Activated T-cell treated with anti-CD3 and anti-CD28 coated beads for 48 hours (primary cell): ENCODE data around the gene FBXO47.
A peak's percentile ranks its signal among the peaks of the same experiment; 100 is the strongest.

Source experiments
- DNase-seq: peaks from one replicate; pipeline ENCODE4 v3.0.0-alpha.2; 2020; ENCODE audit warnings: low read depth

The FBXO47 gene, protein sequence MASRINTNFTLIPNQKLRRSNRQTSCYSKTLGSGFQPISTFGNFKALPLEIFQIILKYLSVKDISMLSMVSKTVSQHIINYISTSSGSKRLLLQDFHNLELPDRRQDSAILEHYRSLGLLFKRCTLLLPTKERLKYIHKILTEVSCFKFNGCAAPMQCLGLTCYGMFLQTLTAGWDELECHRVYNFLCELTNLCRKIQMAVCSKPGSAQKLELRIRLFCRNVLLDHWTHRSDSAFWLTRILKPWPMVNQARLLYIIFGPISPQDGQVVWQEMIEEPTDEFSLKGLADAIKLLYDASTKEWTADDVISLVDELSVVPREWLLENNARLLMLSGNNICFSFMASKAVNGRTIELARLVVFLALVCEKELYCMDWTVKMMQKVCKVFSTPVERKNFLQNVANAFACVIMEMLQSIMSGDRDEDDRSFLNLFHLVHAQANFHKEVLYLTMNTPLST

DNA sequence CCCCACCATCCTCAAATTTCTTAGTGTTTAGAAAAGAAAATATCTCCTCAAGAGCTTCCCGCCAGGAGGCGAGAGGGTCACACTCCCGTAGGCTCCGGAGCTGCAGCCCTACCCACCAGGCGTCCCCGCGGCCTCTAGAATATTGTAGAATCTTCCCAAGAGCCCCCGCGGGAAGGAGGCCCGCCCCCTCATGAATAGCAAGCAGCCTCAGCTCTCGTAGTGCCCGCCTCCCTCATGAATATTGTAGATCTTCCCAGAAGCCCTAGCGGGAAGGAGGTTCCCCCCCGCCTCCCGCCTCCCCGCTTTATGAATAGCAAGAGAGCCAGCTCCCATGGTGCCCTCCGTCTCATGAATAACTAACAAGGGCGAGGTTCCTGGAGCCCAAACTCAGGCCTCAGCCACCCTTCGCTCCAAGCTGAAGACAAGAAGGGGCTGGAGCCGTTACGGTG is at the start of gene FBXO47:
TSS of gene FBXO47 (minus strand) at position 114 of the 449 bp plus-strand sequence. CDS start 4,378 bp downstream, outside the sequence.
- DNase-seq, result peak; percentile 70

DNA sequence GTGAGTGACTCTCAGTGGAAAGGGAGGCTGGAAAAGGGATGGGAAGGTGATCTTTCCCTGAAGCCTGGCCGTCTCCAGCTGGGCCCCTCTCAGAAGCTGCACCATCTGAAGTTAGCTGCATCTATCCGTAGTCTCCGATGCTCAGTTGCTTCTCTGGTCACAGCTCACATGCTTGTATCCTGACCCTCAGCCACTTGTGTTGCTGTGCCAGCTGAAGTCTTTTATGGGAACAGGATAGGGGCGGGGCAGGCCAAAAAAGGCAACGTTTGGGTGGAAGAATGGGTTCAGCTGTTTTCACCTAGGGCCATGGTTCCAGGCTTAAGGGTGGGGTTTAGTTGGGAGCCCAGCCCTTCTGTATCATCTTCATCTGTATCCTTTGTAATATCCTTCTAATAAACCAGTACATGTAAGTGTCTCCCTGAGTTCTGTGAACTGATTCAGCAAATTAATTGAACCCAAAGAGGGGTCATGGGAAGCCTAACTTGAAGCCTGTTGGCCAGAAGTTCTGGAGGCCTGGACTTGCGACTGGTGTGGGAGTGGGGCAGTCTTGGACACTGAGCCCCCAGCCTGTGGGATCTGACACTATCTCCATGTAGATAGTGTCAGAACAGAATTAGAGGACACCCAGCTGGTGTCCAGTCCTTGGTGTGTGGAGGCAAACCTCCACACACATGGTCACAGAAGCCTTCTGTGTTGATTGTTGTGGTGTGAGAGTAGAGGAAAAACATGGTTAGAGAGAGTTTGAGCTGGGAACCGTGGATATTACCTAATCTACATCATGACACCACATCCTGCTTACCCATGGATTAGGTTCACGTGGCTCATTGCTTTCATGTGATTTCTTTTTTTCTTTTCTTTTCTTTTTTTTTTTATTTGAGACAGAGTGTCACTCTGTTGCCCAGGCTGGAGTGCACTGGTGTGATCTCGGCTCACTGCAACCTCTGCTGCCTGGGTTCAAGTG is 49.3 kb upstream of the FBXO47 start:
- DNase-seq, result no peak

DNA sequence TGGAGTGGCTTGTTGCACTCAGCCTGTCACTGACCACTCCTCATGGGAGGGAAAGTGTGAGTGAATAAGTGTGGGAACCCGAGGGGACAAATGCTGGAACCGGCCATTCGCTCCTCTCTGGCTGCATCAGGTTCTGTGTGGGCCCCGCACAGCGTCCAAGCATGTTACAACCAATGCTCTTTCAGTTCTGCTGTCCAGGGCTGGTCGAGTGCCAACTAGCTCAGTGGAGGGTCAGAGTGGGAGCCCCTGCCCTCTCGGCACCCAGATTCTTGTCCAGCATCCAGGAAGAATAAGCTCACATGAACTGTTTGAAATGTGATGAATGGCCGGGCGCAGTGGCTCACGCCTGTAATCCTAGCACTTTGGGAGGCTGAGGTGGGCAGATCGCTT is 48.3 kb upstream of the FBXO47 start:
- no peak for DNase-seq

DNA sequence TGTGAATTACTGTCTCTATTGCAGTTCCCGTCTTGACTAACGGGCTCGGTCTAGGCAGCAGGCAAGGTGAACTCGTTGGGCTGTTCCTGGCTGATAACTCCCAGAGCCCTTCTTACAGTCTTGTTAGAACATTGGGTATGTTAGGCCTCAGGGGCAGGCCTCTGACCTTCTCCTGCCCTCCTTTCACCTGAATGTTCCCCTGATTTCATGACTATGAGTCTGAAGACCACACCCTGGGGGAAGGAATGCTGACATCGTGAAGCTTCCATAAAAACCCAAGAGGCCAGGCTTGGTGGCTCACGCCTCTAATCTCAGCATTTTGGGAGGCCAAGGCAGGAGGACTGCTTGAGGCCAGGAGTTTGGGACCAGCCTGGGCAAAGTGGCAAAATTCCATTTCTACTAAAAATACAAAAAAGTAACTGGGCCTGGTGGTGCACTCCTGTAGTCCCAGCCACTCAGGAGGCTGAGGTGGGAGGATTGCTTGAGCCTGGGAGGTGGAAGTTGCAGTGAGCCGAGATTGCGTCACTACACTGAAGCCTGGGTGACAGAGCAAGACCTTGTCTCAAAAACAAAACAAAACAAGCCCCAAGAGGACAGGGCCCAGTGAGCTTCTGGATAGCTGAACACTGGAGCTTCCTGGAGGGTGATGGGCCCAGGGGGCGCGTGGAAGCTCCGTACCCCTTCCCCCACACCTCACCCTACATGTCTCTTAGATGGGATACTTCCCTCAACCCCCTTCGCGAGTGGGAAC is 47.8 kb upstream of the FBXO47 start:
- no peak for DNase-seq

DNA sequence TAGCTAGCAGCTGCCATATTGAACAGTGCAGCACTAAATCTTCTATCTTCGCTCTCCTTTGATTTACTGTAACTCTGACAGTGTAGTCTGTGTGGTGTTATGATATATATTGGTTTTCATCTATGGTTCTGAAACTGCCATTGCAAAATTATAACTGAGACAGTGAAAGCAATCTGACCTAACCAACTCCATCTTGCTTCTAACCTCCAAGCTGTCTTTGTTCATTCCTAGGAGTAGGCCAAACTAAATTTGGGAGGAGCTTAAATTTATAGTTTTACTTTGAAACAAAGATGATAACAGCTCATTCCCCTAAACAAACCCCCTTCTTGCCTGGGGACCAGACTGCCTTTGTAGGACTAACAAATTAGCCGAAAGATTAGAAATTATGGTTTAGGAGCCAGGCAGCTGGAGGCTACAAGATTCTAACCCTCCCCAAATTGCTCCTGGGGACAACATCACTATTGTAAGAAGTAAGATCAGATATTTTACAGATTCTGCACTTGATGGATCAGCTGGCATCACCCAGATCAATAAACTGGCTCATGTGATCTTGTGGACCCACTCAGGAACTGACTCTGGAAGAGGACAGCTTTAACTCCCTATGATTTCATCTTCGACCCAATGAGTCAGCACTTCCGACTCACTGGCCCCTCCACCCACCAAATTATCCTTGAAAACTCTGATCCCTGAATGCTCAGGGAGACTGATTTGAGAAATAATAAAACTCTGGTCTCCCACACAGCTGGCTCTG is 47.0 kb upstream of the FBXO47 start:
- DNase-seq, result no peak

DNA sequence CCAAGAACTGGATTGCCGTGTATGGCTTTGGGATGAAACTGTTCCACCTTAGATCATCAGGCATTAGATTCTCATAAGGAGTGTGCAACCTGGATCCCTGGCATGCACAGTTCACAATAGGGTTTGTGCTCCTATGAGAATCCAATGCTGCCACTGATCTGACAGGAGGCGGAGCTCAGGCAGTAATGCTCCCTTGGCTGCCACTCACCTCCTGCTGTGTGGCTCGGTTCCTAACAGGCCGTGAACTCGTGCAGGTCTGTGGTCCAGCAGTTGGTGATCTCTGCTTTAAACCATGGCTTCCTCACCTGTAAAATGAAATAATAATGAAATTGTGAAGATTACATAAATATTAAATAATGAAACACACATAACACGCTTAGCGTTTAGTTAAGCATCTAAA is 45.5 kb upstream of the FBXO47 start:
- no peak for DNase-seq

DNA sequence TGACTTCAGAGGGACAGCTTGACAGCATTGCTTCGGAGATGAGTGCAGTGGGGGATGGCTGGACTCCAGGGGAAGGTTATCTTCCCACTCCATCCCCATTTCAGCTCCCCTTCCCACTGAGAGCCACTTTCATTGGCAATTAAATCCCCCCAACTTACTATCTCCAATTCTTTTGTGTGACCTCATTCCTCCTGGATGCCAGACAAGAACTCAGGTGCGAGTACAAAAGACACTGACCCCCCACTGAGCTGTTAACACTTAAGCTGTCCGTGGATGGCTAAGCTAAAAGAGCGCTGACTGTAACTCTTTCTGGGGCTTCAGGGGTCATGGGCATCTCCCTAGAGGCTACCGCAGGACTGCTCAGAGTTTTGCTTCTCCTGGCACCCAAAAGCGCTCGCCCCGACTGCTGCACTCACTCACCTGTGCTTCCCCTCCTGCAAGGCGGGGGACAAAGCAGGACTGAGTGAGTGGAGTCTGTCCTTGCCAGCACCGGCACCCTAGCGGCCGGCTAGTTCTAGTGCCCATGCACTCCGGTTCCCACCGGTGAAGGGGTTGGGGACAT is 44.8 kb upstream of the FBXO47 start:
- DNase-seq, result no peak

DNA sequence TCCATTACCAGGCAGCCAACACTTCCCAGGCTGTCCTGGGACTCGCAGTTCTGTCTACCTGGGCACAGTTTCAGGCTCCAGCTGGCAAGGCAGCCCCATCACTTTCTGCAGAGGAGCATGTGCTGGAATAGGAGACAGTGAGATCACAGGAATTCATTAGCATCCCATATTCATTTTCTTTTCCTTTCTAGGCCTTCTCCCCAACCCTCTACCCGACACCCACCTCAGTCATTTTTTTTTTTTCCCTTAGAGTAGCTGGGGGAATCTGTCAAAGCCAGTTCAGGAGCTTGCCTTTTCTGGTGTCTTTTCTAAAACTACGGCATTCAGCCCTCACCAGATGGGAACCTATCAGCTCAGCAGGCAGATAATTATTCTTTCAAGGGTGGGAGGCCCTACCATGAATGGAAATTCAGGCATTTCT is 42.4 kb upstream of the FBXO47 start:
- no peak for DNase-seq

DNA sequence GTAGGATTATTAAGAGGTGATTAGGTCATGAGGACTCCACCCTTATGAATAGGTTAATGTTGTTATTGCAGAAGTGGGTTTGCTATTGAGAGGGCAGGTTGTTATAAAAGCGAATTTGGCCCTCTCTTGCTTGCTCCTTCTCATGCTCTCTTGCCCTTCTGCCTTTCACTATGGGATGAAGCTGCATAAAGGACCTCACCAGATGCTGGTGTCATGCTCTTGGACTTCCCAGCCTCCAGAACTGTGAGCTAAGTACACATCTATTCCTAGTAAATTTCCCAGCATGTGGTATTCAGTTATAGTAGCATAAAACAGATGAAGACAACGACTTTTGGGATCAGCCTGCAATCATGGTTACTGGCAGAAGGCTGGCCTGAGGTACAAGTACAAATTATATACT is 41.4 kb upstream of the FBXO47 start:
- no peak for DNase-seq

DNA sequence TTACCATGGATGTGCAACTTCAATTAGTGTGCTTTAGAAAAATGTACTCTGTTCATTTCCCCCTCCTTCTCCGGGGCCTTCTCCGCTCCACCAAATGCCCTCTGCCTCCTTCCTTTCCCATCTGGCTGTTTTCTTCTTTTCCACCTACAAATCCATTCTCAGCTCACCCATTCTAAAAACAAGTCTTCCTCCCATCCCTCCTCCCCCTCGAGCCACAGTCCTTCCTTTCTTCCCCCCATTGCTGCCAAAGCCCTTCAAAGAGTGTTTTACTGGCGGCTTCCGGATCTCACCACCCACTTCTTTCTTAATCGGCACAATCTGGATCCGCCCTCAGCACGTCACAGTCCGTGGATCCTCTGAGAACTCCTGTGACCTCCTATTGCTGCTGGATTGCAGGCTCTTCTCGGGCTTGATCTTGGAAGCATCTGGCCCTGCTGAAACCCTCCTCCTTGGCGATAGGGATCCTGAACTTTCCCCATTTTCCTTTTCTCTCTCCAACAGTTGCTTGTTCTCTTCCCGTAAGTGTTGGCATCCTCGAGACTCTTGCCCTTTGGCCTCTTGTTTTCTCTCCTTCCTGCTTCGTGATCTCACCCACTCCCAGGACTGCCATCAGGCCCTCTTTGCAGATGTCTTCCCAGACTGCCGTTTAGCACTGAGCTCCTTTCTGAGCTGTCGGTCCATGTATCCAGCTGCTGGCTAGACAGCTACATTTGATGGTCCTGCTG is 36.0 kb upstream of the FBXO47 start:
- peak; percentile 30 for DNase-seq

DNA sequence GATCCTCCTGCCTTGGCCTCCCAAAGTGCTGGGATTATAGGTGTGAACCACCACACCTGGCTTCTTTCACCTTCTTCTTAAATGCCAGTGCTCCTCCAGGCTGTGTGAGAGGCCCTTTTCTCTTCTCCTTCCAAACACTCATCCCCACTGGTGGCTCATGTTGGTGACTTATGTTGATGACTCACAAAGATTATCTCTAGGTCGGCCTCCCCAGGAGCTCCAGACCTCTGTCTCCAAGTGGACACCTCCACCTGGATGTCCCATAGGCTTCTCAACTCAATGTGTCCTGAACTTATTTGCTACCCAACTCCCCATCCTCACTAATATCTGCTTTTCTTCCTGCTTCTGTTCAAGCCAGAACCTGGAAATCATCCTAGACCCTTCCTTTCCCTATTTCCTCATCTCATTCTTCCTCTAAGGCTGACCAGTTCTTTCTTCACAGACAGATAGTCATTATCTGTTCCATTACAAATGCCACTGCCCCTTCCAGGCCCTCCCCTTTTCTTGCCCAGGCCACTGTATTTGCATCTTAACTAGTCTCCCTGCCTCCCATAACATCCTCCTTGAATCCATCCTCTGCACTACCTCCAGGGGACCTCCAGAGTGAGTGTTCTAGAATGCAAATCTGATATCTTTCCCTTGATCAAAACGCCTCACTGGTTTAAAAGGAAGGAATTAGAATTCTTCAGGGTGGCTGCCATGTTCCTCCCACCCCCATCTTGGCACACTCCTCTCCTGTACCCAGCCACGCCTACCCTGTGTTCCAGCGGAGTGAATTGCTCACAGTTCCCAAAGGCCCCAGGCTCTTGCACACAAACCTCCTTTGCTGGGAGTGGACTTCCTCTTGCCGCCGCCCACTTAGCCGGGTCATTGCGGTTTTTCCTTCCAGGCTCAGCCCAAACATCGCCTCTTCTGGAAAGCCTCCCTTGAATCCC is 34.8 kb upstream of the FBXO47 start:
- DNase-seq, result no peak

DNA sequence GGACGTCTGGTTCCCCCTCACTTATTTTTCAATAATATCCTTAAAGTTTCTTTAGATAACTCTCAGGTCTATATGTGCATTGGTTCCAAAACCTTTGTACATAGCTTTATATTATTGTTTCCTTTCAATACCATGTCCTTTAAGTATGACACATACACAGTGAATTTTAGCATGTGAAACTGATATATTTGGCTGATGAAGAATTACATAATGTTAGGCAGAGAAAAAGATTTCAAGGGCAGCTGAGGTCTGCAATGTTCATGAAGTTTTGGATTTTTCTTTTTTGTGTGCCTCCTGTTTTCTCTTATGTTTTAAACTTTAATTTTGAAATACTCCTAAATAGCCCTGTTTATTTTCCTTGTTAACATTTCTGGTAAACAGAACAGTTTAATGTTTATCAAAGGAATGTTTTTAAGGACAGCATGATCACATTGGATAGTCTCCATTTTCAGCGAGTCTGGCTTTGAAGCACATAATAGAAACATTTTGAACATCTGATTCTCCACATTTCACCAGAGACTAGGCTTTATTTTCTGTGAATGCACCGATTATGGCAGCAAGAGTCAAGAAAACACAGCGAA is 32.9 kb upstream of the FBXO47 start:
- DNase-seq, result no peak

DNA sequence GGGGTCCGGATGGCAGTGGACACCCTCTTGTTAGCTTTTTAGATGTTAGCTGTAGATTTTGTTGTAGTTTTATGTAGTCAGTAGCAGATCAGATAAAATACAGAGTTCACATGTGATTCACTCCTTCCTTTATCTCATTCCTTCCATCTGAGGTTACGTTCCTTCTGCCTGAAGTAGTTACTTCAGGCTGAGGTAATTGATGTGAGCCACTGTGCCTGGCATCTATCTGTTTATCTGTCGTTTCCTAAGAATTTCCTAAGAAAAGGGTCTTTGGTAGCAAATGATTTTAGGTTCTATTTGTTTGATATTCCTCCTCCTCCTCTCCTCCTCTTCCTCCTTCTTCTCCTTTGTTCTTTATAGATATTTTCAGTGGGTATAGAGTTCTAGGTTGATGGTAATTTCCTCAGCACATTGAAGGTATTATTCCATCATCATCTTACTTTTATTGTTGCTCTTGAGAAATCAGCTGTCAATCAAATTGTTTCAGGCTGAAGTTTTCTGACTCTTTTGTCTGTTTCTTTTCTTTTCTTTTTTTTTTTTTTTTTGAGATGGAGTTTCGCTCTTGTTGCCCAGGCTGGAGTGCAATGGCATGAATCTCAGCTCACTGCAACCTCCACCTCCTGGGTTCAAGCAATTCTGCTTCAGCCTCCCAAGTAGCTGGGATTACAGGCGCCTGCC is 29.6 kb upstream of the FBXO47 start:
- DNase-seq, result no peak

DNA sequence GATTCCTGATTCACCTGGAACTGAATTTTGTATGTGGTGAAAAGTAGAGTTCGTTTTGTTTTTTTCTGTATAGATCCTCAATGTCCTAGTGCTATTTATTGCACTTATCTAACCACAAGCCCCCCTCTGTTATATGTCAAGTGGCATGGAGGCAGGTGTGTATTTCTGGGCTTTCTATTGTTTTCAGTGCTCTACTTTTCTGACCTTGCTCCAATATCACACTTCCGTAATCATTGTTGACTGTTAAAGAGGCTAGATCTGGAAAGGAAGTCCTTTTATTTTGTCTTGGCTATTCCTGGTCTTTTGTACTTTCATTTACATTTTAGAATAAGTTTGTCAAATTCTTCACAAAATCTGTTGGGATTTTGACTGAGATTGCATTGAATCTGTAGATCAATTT is 26.8 kb upstream of the FBXO47 start:
- no peak for DNase-seq

DNA sequence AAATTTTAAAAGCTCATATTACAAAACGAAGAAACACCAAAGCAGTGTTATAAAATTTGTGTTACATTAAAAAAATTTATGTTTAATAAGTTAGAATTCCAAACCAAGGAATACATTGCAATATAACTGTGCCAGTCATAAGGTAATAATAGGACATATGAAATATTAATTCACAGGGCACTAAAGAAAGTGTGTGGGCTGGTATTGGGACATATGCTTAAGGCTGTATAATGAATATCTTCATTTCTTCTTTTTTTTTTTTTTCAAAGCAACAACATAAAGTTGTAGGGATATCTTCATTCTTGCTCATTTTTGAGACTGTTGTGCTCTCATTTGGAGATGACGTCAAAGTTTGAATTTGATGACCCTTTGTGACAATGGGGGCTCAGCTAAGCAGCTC is 17.5 kb upstream of the FBXO47 start:
- DNase-seq, result no peak

DNA sequence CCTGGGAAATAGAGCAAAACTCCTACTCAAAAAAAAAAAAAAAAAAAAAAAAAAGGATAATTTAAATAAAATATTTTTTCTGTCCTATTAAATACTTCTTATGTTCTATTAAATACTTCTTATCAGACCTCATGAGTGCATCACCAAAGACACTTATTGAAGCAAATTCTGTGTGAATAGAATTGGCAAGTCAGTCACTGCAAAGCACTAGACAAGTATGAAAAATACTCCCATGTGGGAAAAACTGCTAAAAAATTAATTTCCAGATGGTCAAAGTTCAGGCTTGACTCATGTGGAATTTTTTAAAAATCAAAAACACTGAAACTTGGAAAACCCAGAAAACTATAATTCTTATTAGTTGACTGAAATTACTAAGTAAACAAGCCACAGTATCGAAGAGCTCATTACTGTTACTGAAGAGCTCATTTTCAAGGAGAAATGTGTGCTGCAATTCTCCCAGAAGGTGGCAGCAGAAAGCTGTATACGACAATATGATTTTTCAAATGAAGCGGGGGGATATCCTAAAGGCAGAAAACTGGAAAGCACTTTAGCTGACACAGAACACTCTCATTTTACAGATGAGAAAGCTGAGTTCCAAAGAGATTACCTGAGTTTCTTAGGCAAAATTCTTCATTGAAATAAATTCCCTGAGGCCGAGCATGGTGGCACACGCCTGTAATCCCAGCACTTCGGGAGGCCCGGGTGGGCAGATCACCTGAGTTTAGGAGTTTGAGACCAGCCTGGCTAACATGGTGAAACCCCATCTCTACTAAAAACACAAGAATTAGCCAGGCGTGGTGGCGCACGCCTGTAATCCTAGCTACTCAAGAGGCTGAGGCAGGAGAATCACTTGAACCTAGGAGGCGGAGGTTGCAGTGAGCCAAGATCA is 15.9 kb upstream of the FBXO47 start:
- DNase-seq, result no peak

DNA sequence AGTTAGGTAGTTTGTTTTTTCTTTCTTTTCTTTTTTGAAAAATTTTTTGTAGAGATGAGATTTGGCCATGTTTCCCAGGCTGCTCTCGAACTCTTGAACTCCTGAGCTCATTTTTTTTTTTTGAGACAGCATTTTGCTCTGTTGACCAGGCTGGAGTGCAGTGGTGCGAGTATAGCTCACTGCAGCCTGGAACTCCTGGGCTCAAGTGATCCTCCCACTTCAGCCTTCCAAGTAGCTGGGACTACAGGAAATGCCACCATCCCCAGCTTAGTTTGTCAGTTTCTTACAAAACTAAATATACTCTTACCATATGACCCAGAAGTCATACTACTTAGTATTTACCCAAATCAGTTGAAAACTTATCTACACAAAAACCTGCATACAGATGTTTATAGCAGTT is 14.4 kb upstream of the FBXO47 start:
- DNase-seq, result no peak
